Stimulated activated CD8-positive, alpha-beta memory T cell treated with anti-CD3 and anti-CD28 coated beads, Interleukin-12 subunit alpha, Interleukin-12 subunit beta, amount 100 ng/mL, for 24 hours (primary cell): ENCODE measurements around the gene OLIG3.

Experiments
- DNase-seq: peaks from one replicate; pipeline ENCODE4 v3.0.0-alpha.2; 2020; ENCODE audit errors: extremely low read depth

Gene OLIG3

DNA sequence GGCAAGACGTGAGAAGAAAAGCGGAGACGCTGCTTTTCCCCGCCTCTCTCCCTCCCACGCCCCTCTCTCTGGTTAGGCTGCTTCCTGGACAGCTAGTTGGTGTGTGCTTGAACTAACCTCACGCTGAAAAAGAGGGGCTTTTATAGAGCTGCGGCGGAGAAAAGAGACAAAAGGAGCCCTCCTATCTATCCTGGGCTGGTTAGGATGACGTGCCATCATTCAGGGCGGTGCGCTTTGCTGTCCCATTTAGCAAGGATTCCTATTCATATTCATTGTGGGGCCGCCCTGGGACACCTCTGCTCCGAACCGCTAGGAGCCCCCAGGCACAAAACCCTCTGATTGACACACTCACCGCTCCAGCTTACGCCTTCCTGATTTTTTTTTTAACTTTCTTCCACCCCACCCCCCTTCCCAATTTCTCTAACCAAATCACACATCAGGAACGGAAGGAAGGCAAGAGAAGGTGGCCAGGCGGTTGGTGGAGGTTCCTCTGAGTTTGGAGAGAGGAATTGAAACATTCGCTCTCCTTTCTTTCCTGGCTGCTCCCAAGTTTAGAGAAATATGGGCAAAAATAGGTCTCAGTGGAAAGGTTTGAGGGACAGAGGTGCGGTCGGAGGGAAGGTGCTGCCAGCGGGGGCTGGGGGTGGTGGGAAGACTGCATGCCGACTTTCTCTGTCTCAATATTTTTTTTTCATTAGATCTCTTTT is at the start of gene OLIG3:
OLIG3 (minus strand) TSS at position 114 of the 707 bp plus-strand sequence. CDS start 224 bp downstream, outside the sequence.
- no peak for DNase-seq

GRCh38 chr6:137543114-137543513 is 48.9 kb upstream of the OLIG3 start:
- no peak for DNase-seq

- no peak for DNase-seq
Measured at GRCh38 chr6:137542713-137543112, 48.5 kb upstream of the OLIG3 start.

- DNase-seq: no peak
Measured at GRCh38 chr6:137541534-137542063, 47.4 kb upstream of the OLIG3 start.

DNA sequence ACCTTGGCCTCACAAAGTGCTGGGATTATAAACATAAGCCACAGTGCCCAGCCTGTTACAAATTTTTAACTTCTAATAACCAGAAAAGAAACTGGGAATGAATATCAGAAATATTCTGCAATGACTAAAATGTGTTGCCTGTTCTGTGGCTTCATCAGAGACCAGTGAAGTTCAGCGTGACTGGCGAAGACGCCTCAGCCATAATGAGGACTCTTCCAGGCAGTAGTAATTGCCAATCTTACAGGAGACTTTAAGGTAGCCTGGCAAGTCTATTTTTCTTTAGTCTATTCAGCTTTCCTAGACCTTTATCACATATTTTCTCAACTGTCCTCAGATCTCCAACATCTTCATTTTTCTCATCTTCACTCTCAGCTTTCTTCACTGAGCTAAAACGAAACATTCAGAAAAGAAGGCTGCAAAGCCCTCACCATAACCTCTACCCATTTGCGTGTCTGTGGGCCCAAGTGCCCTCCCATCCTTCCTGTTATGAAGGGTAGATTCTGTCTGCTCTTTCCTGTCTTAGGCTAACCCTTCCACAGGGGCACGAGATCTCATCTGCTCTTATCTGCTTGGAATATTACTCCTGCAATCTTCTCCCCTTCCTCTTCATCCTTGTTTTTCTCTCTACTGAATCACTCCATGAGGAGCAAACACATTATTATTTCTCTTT is 42.0 kb upstream of the OLIG3 start:
- no peak for DNase-seq

- no peak for DNase-seq
Measured at GRCh38 chr6:137531376-137532092, 37.3 kb upstream of the OLIG3 start.

- DNase-seq: no peak
Measured at GRCh38 chr6:137530404-137530803, 36.2 kb upstream of the OLIG3 start.

- DNase-seq: no peak
Measured at GRCh38 chr6:137522831-137523230, 28.6 kb upstream of the OLIG3 start.

- DNase-seq: no peak
Measured at GRCh38 chr6:137522198-137522798, 28.1 kb upstream of the OLIG3 start.

DNA sequence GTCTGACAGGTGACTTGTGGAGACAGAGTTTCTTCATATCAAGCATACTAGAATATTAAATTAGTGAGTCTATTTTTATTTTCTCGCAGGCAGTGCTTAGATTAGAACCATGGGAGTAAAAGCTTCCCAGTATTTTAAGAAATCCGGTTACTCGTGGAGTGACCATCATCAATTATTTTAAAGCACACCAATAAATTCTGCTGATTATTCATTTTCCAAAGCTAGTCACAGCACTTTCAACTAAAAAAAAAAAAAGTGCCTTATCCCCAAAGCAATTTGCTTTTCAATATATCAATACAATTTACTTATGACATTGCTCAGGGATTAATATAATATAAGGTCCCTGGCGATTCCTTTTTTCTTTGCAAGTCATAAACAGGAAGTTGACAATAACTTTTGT is 26.3 kb upstream of the OLIG3 start:
- DNase-seq: no peak

DNA sequence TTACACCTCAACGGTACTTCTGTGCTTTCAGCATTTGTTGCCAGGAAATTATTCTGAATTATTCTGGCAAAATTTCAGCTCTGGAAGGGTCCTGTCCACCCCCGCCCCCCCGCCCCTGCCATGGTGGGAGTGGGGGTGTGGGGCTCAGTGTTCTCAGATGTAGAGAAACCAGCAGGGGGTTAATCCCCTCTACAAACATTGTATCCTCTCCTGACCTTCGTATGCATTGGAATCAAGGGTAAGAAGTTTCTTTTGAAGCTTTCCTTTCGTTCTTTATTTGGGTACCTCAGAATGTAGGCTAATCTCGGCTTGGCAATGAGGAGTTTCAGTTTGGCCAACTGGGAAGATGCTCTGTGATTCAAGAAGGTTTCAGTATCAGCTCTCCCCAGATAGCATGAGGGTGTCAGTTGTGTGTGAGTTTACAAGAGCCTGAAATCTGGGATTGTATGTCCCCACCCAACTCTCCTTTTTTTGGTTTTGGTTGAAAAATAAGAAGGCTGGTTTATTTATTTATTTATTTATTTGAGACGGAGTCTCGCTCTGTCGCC is 25.5 kb upstream of the OLIG3 start:
- DNase-seq: no peak

DNA sequence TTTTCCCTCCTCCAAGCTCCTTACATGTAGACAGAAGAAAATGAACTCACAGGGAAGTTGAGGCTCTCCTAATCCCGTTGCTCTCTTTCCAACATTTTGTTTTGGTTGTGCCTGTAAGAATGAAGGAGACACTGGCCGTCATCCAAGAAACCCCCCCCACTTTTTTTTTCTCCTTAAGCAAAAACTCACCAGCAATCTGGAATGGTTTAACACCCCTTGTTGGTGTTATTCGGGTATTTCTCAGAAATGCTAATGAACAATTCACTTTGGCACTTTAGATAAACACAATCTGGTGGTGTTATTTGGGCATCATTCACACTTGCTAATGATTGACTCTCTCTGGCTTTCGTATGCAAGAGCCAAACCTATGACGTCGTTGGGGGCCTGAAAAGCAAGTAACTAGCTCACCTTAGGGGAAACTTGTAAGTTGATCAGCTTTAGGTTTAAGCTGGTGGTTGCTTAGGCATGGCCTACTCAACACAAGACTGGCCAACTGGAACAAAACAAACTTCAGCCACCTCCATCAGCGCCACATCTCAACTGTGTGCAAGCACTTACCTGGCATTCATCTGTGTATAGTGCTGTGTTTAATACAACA is 24.3 kb upstream of the OLIG3 start:
- no peak for DNase-seq

- no peak for DNase-seq
Measured at GRCh38 chr6:137514418-137514817, 20.2 kb upstream of the OLIG3 start.

GRCh38 chr6:137512757-137513605 is 18.8 kb upstream of the OLIG3 start:
- DNase-seq: no peak

- DNase-seq: no peak
Measured at GRCh38 chr6:137510923-137511322, 16.7 kb upstream of the OLIG3 start.

DNA sequence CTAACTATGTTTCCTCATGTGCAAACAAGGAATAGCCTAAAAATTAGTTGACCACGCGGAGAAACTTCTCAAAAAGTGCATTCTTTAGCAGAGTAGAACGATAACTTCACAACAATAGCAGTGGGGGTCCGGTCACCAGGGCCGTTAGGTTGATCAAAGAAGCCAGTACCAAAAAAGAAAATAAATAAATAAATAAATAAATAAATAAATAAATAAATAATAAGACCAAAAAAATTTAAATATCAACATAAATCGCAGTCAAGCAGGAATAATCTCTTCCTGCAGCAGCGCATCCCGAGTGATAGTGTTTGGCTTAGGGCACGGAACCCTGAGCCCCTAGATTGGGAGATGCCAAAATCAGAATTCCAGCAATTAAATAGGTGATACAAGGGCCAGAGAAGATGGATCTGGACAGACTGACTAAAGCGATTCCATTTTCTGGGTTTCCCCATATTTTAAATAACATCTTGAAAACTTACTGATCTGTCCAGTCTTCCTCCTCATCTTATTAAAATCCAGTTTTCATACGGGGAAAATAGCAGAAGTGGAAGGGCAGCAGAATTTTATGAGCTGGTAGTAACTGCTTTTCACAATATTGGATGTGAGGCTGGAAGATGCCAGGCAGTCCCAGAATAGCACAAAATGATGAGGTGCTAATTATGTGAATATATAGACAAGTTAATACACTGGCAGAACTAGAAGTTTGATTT is 4.4 kb upstream of the OLIG3 start:
- DNase-seq: no peak

- no peak for DNase-seq
Measured at GRCh38 chr6:137497721-137498463, 3.7 kb upstream of the OLIG3 start.

DNA sequence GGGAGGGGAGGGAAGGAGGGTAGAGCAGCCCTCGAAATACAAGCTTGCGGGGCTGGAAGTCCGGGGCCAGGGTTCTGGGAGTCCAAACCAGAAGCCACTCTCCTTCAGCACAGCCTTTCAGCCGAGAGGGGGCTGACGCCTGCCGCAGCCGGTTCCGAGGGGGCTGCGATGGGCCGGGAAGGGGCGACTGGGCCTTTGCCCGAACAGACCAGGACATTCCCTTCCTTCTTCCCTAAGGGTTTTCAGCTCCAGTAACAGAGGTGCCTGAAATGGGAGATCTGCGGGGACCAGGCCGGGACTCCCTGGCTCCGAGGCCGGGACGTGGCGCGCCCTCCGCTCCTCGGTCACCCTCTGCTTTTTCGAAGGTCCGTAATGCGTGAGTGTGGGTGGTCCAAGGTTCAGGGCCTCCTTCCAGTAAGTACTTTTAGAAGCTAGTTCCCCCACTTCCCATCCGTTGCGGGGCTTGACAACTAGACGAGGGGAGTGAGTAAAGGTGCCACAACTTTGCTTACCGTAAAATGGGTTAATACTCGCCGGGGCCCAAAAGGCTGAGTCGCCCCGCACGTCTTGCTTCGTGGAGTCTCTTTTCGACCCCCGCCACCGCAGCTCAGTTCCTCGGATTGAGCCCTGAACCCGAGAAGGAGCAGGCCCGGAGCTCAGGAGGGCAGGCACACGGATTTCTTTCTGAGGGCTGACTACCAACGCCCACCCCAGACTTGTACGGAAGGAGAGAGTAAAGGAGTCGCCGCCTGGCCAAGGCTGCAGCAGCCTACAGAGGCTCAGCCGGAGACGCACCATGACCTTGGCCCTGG is 2.9 kb upstream of the OLIG3 start:
- no peak for DNase-seq
